ENCODE data around the gene CHIT1.
"Not testable (repeated sequence)": the region's sequence is repeated elsewhere in the genome, so short reads cannot be mapped to it uniquely, and the experiment has no call there.

Gene CHIT1

GRCh38 chr1:203264052-203264501 lies 34.6 kb upstream of the CHIT1 start:
- no peak for DNase-seq

GRCh38 chr1:203263496-203263895 lies 34.0 kb upstream of the CHIT1 start:
- no peak for DNase-seq

- DNase-seq: not testable (repeated sequence)
Observed at GRCh38 chr1:203256636-203257035, 27.2 kb upstream of the CHIT1 start.

- DNase-seq: not testable (repeated sequence)
Observed at GRCh38 chr1:203254782-203255181, 25.3 kb upstream of the CHIT1 start.

- DNase-seq: no peak
Observed at GRCh38 chr1:203252678-203253077, 23.2 kb upstream of the CHIT1 start.

- no peak for DNase-seq
Observed at GRCh38 chr1:203251466-203251865, 22.0 kb upstream of the CHIT1 start.

- no peak for DNase-seq
Observed at GRCh38 chr1:203250911-203251310, 21.4 kb upstream of the CHIT1 start.

GRCh38 chr1:203244776-203245175 lies 15.3 kb upstream of the CHIT1 start:
- no peak for DNase-seq

- DNase-seq: not testable (repeated sequence)
Observed at GRCh38 chr1:203241708-203242107, 12.2 kb upstream of the CHIT1 start.

- no peak for DNase-seq
Observed at GRCh38 chr1:203239526-203240305, 10.2 kb upstream of the CHIT1 start.

GRCh38 chr1:203239081-203239480 lies 9.6 kb upstream of the CHIT1 start:
- no peak for DNase-seq

GRCh38 chr1:203238535-203238934 lies 9.1 kb upstream of the CHIT1 start:
- no peak for DNase-seq

GRCh38 chr1:203234901-203235300 lies 5.4 kb upstream of the CHIT1 start:
- not testable (repeated sequence) for DNase-seq

GRCh38 chr1:203228670-203229069 lies 803 bp downstream of the CHIT1 start:
- DNase-seq: no peak

GRCh38 chr1:203227371-203228083 lies 1.9 kb downstream of the CHIT1 start:
- no peak for DNase-seq

GRCh38 chr1:203225071-203225470 lies 4.4 kb downstream of the CHIT1 start:
- DNase-seq: peak in 1 of 2 donors; percentile 15

- DNase-seq: no peak
Observed at GRCh38 chr1:203223012-203223775, 6.3 kb downstream of the CHIT1 start.

- DNase-seq: no peak
Observed at GRCh38 chr1:203219934-203220333, 9.5 kb downstream of the CHIT1 start.

- no peak for DNase-seq
Observed at GRCh38 chr1:203219171-203219570, 10.3 kb downstream of the CHIT1 start.

- DNase-seq: no peak
Observed at GRCh38 chr1:203217668-203218067, 11.8 kb downstream of the CHIT1 start.

GRCh38 chr1:203217139-203217655 lies 12.3 kb downstream of the CHIT1 start:
- DNase-seq: no peak

GRCh38 chr1:203216274-203217138 lies 13.0 kb downstream of the CHIT1 start:
- peak in 1 of 2 donors; percentile 30 for DNase-seq

All from bone marrow (tissue), 2 donors.